SJSA1 (cell line): Measurements from ENCODE around the gene HOXA3. TPM values are rescaled to one million over a fixed set of nuclear protein-coding genes. Genes with fewer than 3 reads are reported as not detected.
A peak's percentile ranks its signal among the peaks of the same experiment; 100 is the strongest.

Experiments used
- DNase-seq, 2 experiments: peaks; one replicate each; pipeline ENCODE4 v3.0.0-alpha.2; 2015 to 2020; ENCODE audit warnings: low spot score in 2 of 2, low read depth in 1 of 2
- H3K27ac ChIP-seq: fragments of 250-450 bp; sonication (Bioruptor Pico); 2 replicates; pipeline ENCODE4 v1.5.1; 2020; ENCODE audit warnings: mild to moderate bottlenecking, moderate library complexity
- H3K27me3 ChIP-seq: fragments of 250-450 bp; sonication (Bioruptor Pico); replicated peaks from 2 replicates; pipeline ENCODE4 v1.5.1; 2020; ENCODE audit warnings: mild to moderate bottlenecking, moderate library complexity
- H3K36me3 ChIP-seq: fragments of 250-450 bp; sonication (Bioruptor Pico); 2 replicates; pipeline ENCODE4 v1.5.1; 2020; ENCODE audit warnings: mild to moderate bottlenecking
- H3K4me1 ChIP-seq: fragments of 250-450 bp; sonication (Bioruptor Pico); replicated peaks from 2 replicates; pipeline ENCODE4 v1.6.1; 2021; ENCODE audit warnings: mild to moderate bottlenecking
- H3K4me3 ChIP-seq: fragments of 250-450 bp; sonication (Bioruptor Pico); 2 replicates; pipeline ENCODE4 v1.5.1; 2020; ENCODE audit warnings: mild to moderate bottlenecking
- H3K9me3 ChIP-seq: fragments of 250-450 bp; sonication (Bioruptor Pico); replicated peaks from 2 replicates; pipeline ENCODE4 v1.5.1; 2020; ENCODE audit warnings: mild to moderate bottlenecking
- total RNA-seq: library from RNA; depleted of rRNA; stranded (reverse); fragments of >200 nt; shearing (Covaris generic); gene quantifications from 2 replicates; pipeline ENCODE4 v1.2.3, GENCODE V29; 2014

Gene HOXA3
- total RNA-seq, 1 experiment from 2014 or later, result 1.8 TPM

GRCh38 chr7:27146491-27147198 is 5.7 kb downstream of the HOXA3 start:
- peaks cover 62% of the 10 kb centered on the region for H3K4me1 ChIP-seq
- no peaks in the 10 kb centered on the region for H3K27me3 ChIP-seq
- H3K36me3 ChIP-seq, result peaks cover 11% of the 10 kb centered on the region
- H3K27ac ChIP-seq, result no peak overlapping the region
- DNase-seq, result no peak
- H3K4me3 ChIP-seq, result no peak overlapping the region
- H3K9me3 ChIP-seq, result no peaks in the 10 kb centered on the region

GRCh38 chr7:27145914-27146412 is 6.4 kb downstream of the HOXA3 start:
- Histone ChIP-seq H3K4me3 (no peak overlapping the region), H3K4me1 (peaks cover 57% of the 10 kb centered on the region), H3K36me3 (peaks cover 12% of the 10 kb centered on the region), H3K27ac (no peak overlapping the region), H3K9me3 (no peaks in the 10 kb centered on the region), H3K27me3 (no peaks in the 10 kb centered on the region)
- DNase-seq, result no peak

- Histone ChIP-seq H3K4me1 (peaks cover 53% of the 10 kb centered on the region), H3K9me3 (no peaks in the 10 kb centered on the region), H3K4me3 (no peak overlapping the region), H3K27me3 (no peaks in the 10 kb centered on the region), H3K27ac (no peak overlapping the region), H3K36me3 (peaks cover 12% of the 10 kb centered on the region)
- DNase-seq, result peak in 1 of 2 experiments; percentile 37
These were observed 7.0 kb downstream of the HOXA3 start for GRCh38 chr7:27145165-27145913.

- Histone ChIP-seq H3K36me3 (peaks cover 12% of the 10 kb centered on the region), H3K9me3 (no peaks in the 10 kb centered on the region), H3K4me3 (no peak overlapping the region), H3K27ac (no peak overlapping the region), H3K27me3 (no peaks in the 10 kb centered on the region), H3K4me1 (peaks cover 51% of the 10 kb centered on the region)
- peak in 1 of 2 experiments; percentile 41 for DNase-seq
These were observed 7.6 kb downstream of the HOXA3 start for GRCh38 chr7:27144781-27145164.

GRCh38 chr7:27143950-27144780 is 8.2 kb downstream of the HOXA3 start:
- Histone ChIP-seq H3K36me3 (peaks cover 12% of the 10 kb centered on the region), H3K4me3 (peak overlapping the region; percentile 48), H3K9me3 (no peaks in the 10 kb centered on the region), H3K27ac (no peak overlapping the region), H3K27me3 (no peaks in the 10 kb centered on the region), H3K4me1 (peaks cover 53% of the 10 kb centered on the region)
- peak in 1 of 2 experiments; percentile 25 for DNase-seq

- DNase-seq, result peak; percentile 76 to 77
- peak within 1 kb of the TSS; percentile 4; the same call in 1 of the 2 replicates for H3K27ac ChIP-seq
- H3K4me3 ChIP-seq, result peak within 1 kb of the TSS; percentile 48
- H3K27me3 ChIP-seq, result no peaks in the 10 kb centered on the region
- peaks cover 12% of the 10 kb centered on the region for H3K36me3 ChIP-seq
- no peaks in the 10 kb centered on the region for H3K9me3 ChIP-seq
- H3K4me1 ChIP-seq, result peaks cover 44% of the 10 kb centered on the region
These were observed 9.1 kb downstream of the HOXA3 start, which contains the start of gene HOXA5 for GRCh38 chr7:27143023-27143949. Gene HOXA5, minus strand, starts transcription at chr7:27143681. Its CDS starts 74 bp downstream, at chr7:27143607.

- Histone ChIP-seq H3K4me3 (peak overlapping the region; percentile 48), H3K4me1 (peaks cover 40% of the 10 kb centered on the region), H3K27me3 (no peaks in the 10 kb centered on the region), H3K36me3 (peaks cover 12% of the 10 kb centered on the region), H3K27ac (peak overlapping the region; percentile 4; the same call in 1 of the 2 replicates), H3K9me3 (no peaks in the 10 kb centered on the region)
- peak in 1 of 2 experiments; percentile 50 for DNase-seq
These were observed 9.8 kb downstream of the HOXA3 start for GRCh38 chr7:27142580-27143022.

GRCh38 chr7:27141923-27142579 is 10.3 kb downstream of the HOXA3 start:
- Histone ChIP-seq H3K36me3 (peaks cover 12% of the 10 kb centered on the region), H3K4me1 (peaks cover 34% of the 10 kb centered on the region), H3K27ac (peak overlapping the region; percentile 4; the same call in 1 of the 2 replicates), H3K9me3 (no peaks in the 10 kb centered on the region), H3K27me3 (no peaks in the 10 kb centered on the region), H3K4me3 (peak overlapping the region; percentile 48)
- peak in 1 of 2 experiments; percentile 50 for DNase-seq

GRCh38 chr7:27141137-27141922 is 11.1 kb downstream of the HOXA3 start:
- H3K4me3 ChIP-seq, result no peak overlapping the region
- H3K36me3 ChIP-seq, result peaks cover 12% of the 10 kb centered on the region
- H3K4me1 ChIP-seq, result peaks cover 33% of the 10 kb centered on the region
- H3K9me3 ChIP-seq, result no peaks in the 10 kb centered on the region
- DNase-seq, result no peak
- no peak overlapping the region for H3K27ac ChIP-seq
- H3K27me3 ChIP-seq, result no peaks in the 10 kb centered on the region

GRCh38 chr7:27140126-27140857 is 12.1 kb downstream of the HOXA3 start:
- peak in 1 of 2 experiments; percentile 28 for DNase-seq
- no peak overlapping the region for H3K27ac ChIP-seq
- peaks cover 43% of the 10 kb centered on the region for H3K4me1 ChIP-seq
- no peaks in the 10 kb centered on the region for H3K9me3 ChIP-seq
- H3K36me3 ChIP-seq, result peaks cover 12% of the 10 kb centered on the region
- H3K27me3 ChIP-seq, result no peaks in the 10 kb centered on the region
- H3K4me3 ChIP-seq, result no peak overlapping the region
